ENCODE results near the gene CSTPP1. TPM values are rescaled to one million over a fixed set of nuclear protein-coding genes. Genes with fewer than 3 reads are reported as not detected.

The CSTPP1 gene
- total RNA-seq, 1 donor from 2014 or later, result 6.6 TPM

DNA sequence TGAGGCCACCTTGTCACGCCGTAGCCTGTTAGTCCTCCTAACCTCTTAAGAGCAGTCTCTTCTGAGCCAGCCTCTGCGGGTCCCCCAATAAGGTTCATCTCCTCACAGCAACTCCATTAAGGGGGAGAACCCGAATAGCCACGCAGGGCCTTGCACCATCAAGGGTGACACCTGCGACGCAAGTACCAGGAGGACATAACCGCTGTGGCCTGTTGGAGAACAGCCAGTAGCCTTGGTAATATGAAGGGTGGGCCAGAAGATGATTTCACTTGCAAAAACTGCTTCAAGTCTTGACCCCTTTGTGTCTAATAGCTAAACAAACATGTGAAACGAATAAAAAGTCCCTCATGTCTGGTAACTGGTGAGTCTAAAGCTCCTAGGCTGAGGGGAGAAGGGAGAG, 225.3 kb downstream of the CSTPP1 start:
- DNase-seq (ENCODE audit: low read depth) (no peak), FAIRE-seq (no peak)
- H3K4me3 ChIP-seq (ENCODE audit: low read depth, low read length), result no peak overlapping the region
- H3K27me3 ChIP-seq (ENCODE audit: control insufficient read depth, insufficient read depth, low read length), result no peaks in the 10 kb centered on the region
- TF ChIP-seq, protein P1, sequence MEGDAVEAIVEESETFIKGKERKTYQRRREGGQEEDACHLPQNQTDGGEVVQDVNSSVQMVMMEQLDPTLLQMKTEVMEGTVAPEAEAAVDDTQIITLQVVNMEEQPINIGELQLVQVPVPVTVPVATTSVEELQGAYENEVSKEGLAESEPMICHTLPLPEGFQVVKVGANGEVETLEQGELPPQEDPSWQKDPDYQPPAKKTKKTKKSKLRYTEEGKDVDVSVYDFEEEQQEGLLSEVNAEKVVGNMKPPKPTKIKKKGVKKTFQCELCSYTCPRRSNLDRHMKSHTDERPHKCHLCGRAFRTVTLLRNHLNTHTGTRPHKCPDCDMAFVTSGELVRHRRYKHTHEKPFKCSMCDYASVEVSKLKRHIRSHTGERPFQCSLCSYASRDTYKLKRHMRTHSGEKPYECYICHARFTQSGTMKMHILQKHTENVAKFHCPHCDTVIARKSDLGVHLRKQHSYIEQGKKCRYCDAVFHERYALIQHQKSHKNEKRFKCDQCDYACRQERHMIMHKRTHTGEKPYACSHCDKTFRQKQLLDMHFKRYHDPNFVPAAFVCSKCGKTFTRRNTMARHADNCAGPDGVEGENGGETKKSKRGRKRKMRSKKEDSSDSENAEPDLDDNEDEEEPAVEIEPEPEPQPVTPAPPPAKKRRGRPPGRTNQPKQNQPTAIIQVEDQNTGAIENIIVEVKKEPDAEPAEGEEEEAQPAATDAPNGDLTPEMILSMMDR (IDR thresholded peaks at IDR 0.05; ENCODE audit: insufficient read depth, low read length, severe bottlenecking), result no peak
- peaks cover 24% of the 10 kb centered on the region for H3K36me3 ChIP-seq (ENCODE audit: control insufficient read depth, insufficient read depth, low read length)

GRCh38 chr11:47162426-47162825, 225.9 kb downstream of the CSTPP1 start:
- DNase-seq (ENCODE audit: low read depth), result no peak
- FAIRE-seq, result peak; percentile 40
- H3K27me3 ChIP-seq (ENCODE audit: control insufficient read depth, insufficient read depth, low read length), result no peaks in the 10 kb centered on the region
- H3K36me3 ChIP-seq (ENCODE audit: control insufficient read depth, insufficient read depth, low read length), result peaks cover 28% of the 10 kb centered on the region
- no peak overlapping the region for H3K4me3 ChIP-seq (ENCODE audit: low read depth, low read length)
- TF ChIP-seq, protein P1 (IDR thresholded peaks at IDR 0.05; ENCODE audit: insufficient read depth, low read length, severe bottlenecking), result no peak

DNA sequence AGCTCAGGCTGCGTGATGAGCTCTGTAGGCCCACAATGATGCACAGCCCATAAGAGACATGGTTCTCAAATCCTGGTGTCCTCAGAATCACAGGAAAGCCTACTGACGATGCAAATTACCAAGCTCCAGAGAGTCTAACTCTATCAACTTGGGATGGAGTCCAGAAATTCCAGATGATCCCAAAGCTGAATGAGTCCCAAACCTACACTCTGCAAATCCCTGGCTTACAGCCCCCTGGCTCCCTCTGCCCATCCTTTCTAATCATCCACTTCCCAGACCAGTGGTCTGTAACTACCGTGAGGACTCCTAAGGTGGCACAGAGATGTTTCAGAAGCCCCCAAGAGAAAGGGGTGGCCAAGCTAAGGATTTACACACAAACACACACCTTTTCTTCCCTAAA, 226.6 kb downstream of the CSTPP1 start:
- TF ChIP-seq, protein P1 (IDR thresholded peaks at IDR 0.05; ENCODE audit: insufficient read depth, low read length, severe bottlenecking), result no peak
- Histone ChIP-seq H3K27me3 (ENCODE audit: control insufficient read depth, insufficient read depth, low read length) (no peaks in the 10 kb centered on the region), H3K4me3 (ENCODE audit: low read depth, low read length) (no peak overlapping the region), H3K36me3 (ENCODE audit: control insufficient read depth, insufficient read depth, low read length) (peaks cover 34% of the 10 kb centered on the region)
- no peak for DNase-seq (ENCODE audit: low read depth)
- FAIRE-seq, result no peak

DNA sequence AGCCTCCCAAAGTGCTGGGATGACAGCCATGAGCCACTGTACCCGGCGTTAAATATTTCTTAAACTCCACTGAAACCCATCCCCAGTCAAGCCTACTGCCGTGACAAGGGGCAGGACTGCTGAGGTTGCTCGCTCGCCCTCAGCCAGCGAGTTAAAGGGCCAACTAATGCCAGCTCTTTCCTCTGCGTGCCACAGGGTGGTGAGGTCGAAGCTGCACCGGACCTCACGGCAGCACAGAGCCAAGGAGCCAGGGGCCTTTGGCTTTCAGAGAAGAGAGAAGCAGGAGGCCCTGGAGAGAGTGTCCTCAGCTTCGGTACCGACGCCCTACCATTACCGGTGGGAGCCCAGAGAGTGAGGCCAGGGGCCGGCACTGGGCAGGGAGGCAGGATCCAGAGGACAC, 227.3 kb downstream of the CSTPP1 start:
- H3K36me3 ChIP-seq (ENCODE audit: control insufficient read depth, insufficient read depth, low read length), result peaks cover 37% of the 10 kb centered on the region
- H3K27me3 ChIP-seq (ENCODE audit: control insufficient read depth, insufficient read depth, low read length), result no peaks in the 10 kb centered on the region
- no peak for DNase-seq (ENCODE audit: low read depth)
- TF ChIP-seq, protein P1 (IDR thresholded peaks at IDR 0.05; ENCODE audit: insufficient read depth, low read length, severe bottlenecking), result no peak
- FAIRE-seq, result no peak
- H3K4me3 ChIP-seq (ENCODE audit: low read depth, low read length), result no peak overlapping the region

- no peak for FAIRE-seq
- TF ChIP-seq, protein P1 (IDR thresholded peaks at IDR 0.05; ENCODE audit: insufficient read depth, low read length, severe bottlenecking), result no peak
- peaks cover 37% of the 10 kb centered on the region for H3K36me3 ChIP-seq (ENCODE audit: control insufficient read depth, insufficient read depth, low read length)
Observed at GRCh38 chr11:47164321-47164720, 227.8 kb downstream of the CSTPP1 start.

GRCh38 chr11:47165253-47165840, 228.8 kb downstream of the CSTPP1 start:
- peaks cover 41% of the 10 kb centered on the region for H3K36me3 ChIP-seq (ENCODE audit: control insufficient read depth, insufficient read depth, low read length)
- no peak overlapping the region for H3K4me3 ChIP-seq (ENCODE audit: low read depth, low read length)
- TF ChIP-seq, protein P1 (IDR thresholded peaks at IDR 0.05; ENCODE audit: insufficient read depth, low read length, severe bottlenecking), result no peak
- no peak for DNase-seq (ENCODE audit: low read depth)
- FAIRE-seq, result no peak
- H3K27me3 ChIP-seq (ENCODE audit: control insufficient read depth, insufficient read depth, low read length), result no peaks in the 10 kb centered on the region

More at GRCh38 chr11:47164321-47164720, 227.8 kb downstream of the CSTPP1 start:
- H3K4me3 ChIP-seq (ENCODE audit: low read depth, low read length), result no peak overlapping the region
- DNase-seq (ENCODE audit: low read depth), result no peak
- no peaks in the 10 kb centered on the region for H3K27me3 ChIP-seq (ENCODE audit: control insufficient read depth, insufficient read depth, low read length)
